Esophagus muscularis mucosa (tissue), 4 donors: ENCODE results near the gene SRRT. TPM values are rescaled to one million over a fixed set of nuclear protein-coding genes. Genes with fewer than 3 reads are reported as not detected.
A peak's percentile ranks its signal among the peaks of the same experiment; 100 is the strongest.

Experiments used
- DNase-seq: peaks from one replicate; pipeline ENCODE4 v3.0.0-alpha.2; 2017; ENCODE audit errors: extremely low spot score
- H3K27ac ChIP-seq, 4 donors: fragments of 200-600 bp; sonication (generic); replicated peaks in 1 of 4; 1 replicate in 3 of 4; 2 replicates in 1 of 4; pipeline ENCODE4 v1.5.1; 2016 to 2019; ENCODE audit warnings: mild to moderate bottlenecking in 1 of 4
- H3K27me3 ChIP-seq, 4 donors: fragments of 200-600 bp; sonication (generic); one replicate each; pipeline versions ENCODE4 v1.5.1 to v1.6.0; 2016 to 2019
- H3K36me3 ChIP-seq, 4 donors: fragments of 200-600 bp; sonication (generic); one replicate each; pipeline ENCODE4 v1.5.1; 2016 to 2019
- H3K4me1 ChIP-seq, 4 donors: fragments of 200-600 bp; sonication (generic); one replicate each; pipeline ENCODE4 v1.5.1; 2016 to 2019
- H3K4me3 ChIP-seq, 4 donors: fragments of 200-600 bp; sonication (generic); 1 replicate in 2 of 4; 2 replicates in 2 of 4; pipeline ENCODE4 v1.5.1; 2016 to 2019; ENCODE audit warnings: mild to moderate bottlenecking in 4 of 4, moderate library complexity in 1 of 4
- H3K9me3 ChIP-seq, 4 donors: fragments of 200-600 bp; sonication (generic); 1 replicate in 3 of 4; 2 replicates in 1 of 4; pipeline ENCODE4 v1.5.1; 2016 to 2019
- EP300 ChIP-seq: sonication (generic); formaldehyde crosslinking; IDR thresholded peaks from one replicate; pipeline ENCODE4 v1.6.1; 2017; ENCODE audit warnings: antibody characterized with exemption
- POLR2A ChIP-seq: fragments of 450-650 bp; IDR thresholded peaks from one replicate; pipeline ENCODE4 v1.6.1; 2017; ENCODE audit warnings: antibody characterized with exemption, moderate library complexity, mild to moderate bottlenecking, low read depth
- POLR2AphosphoS5 ChIP-seq, 2 donors: sonication (generic); formaldehyde crosslinking; IDR thresholded peaks; one replicate each; pipeline ENCODE4 v1.6.1; 2017; ENCODE audit warnings: antibody characterized with exemption in 2 of 2
- WGBS: methylation state at CpG from one replicate; pipeline ENCODE4 v1.1.5; 2018; 5-methylcytosine and 5-hydroxymethylcytosine counted together
- intact Hi-C: fragments of 100-400 bp; cut with DNase I; formaldehyde crosslinking; loops from one replicate; pipeline ENCODE4 v1.15.1; 2023
- total RNA-seq, 4 donors: library from RNA; depleted of rRNA; stranded (reverse); fragments of >200 nt; gene quantifications; one replicate each; pipeline versions ENCODE4 v1.1.0 to v1.2.1, GENCODE V29; 2016
- TF ChIP-seq, protein P1 (sequence below), 3 experiments: fragments of 200-600 bp in 2 of 3; fragments of 450-650 bp in 1 of 3; sonication (generic) in 2 of 3; IDR thresholded peaks; one replicate each; pipeline ENCODE4 v1.5.1; 2017 to 2019; ENCODE audit warnings: antibody characterized with exemption in 3 of 3, mild to moderate bottlenecking in 2 of 3, moderate library complexity in 1 of 3

Gene SRRT
- total RNA-seq, 4 donors from 2014 or later = 47.2 to 69.6 (median 61.7) TPM

- TF ChIP-seq, protein P1, sequence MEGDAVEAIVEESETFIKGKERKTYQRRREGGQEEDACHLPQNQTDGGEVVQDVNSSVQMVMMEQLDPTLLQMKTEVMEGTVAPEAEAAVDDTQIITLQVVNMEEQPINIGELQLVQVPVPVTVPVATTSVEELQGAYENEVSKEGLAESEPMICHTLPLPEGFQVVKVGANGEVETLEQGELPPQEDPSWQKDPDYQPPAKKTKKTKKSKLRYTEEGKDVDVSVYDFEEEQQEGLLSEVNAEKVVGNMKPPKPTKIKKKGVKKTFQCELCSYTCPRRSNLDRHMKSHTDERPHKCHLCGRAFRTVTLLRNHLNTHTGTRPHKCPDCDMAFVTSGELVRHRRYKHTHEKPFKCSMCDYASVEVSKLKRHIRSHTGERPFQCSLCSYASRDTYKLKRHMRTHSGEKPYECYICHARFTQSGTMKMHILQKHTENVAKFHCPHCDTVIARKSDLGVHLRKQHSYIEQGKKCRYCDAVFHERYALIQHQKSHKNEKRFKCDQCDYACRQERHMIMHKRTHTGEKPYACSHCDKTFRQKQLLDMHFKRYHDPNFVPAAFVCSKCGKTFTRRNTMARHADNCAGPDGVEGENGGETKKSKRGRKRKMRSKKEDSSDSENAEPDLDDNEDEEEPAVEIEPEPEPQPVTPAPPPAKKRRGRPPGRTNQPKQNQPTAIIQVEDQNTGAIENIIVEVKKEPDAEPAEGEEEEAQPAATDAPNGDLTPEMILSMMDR (IDR thresholded peaks at IDR 0.05) = no peak
- no peak for TF ChIP-seq POLR2A
- TF ChIP-seq POLR2AphosphoS5 (IDR thresholded peaks at IDR 0.05) = no peak
- no peak for TF ChIP-seq EP300
- H3K36me3 ChIP-seq = peaks cover 2 to 26% (median 23%) of the 10 kb centered on the region in 4 donors
- DNase-seq = no peak
- H3K4me3 ChIP-seq = peak overlapping the region; percentile 76 to 93 (median 76)
- H3K27ac ChIP-seq = peak overlapping the region; percentile 85 to 91 (median 88)
- peaks cover 19 to 58% (median 51%) of the 10 kb centered on the region in 4 donors for H3K4me1 ChIP-seq
- H3K9me3 ChIP-seq = no peaks in the 10 kb centered on the region
- intact Hi-C loops = no loop called here
- WGBS = 2% methylated on average over 20 of the region's 71 CpGs
- H3K27me3 ChIP-seq = no peaks in the 10 kb centered on the region
These were observed 48.2 kb upstream of the SRRT start for GRCh38 chr7:100826514-100827329.

GRCh38 chr7:100827330-100828226, 47.3 kb upstream of the SRRT start, which contains the start of gene EPHB4:
TSS of gene EPHB4 (minus strand) at chr7:100827523. CDS start at chr7:100827030, 493 bp downstream.
- TF ChIP-seq, protein P1 (IDR thresholded peaks at IDR 0.05) = peak in 2 of 3 experiments; percentile 7 to 17
- TF ChIP-seq POLR2A = no peak
- no peak for TF ChIP-seq EP300
- TF ChIP-seq POLR2AphosphoS5 (IDR thresholded peaks at IDR 0.05) = peak in 1 of 2 donors; percentile 52
- Histone ChIP-seq H3K4me1 (peaks cover 19 to 58% (median 51%) of the 10 kb centered on the region in 4 donors), H3K4me3 (peak within 1 kb of the TSS; percentile 76 to 93 (median 76)), H3K36me3 (peaks cover 2 to 17% (median 15%) of the 10 kb centered on the region in 4 donors), H3K9me3 (no peaks in the 10 kb centered on the region), H3K27ac (peak within 1 kb of the TSS; percentile 85 to 91 (median 88)), H3K27me3 (no peaks in the 10 kb centered on the region)
- under 1% methylated on average over 45 of the region's 80 CpGs for WGBS
- DNase-seq = no peak
- intact Hi-C loops = no loop called here

DNA sequence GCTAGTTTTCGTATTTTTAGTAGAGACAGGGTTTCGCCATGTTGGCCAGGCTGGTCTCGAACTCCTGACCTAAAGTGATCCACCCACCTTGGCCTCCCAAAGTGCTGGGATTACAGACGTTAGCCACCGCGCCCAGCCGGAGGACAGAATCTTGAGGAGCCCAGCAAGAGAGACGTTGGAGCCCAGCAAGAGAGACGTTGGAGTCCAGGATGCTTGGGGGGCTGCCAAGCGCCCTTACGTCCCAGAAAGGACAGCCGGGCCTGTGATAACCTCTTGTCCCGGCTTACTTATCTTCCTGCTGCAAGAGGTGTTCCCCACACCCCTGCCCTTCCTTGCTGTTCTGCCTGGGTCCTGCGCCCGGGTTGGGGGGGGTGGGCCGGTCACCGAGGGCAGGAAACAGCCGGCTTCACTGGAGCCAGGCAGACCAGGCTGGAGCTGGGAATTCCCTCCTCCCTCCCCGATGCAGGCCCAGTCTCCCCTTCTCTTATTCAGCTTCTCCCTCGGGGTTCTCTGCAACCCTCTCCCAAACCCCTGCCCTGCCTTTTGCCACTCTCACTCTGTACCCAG, 45.7 kb upstream of the SRRT start:
- H3K9me3 ChIP-seq = no peaks in the 10 kb centered on the region
- peaks cover 0 to under 1% (median 0%) of the 10 kb centered on the region in 4 donors for H3K36me3 ChIP-seq
- peak overlapping the region in 1 of 4 donors; percentile 77 for H3K4me3 ChIP-seq
- WGBS = 44% methylated on average over 7 of the region's 20 CpGs
- intact Hi-C loops = no loop called here
- H3K27me3 ChIP-seq = no peaks in the 10 kb centered on the region
- peak overlapping the region; percentile 85 to 91 (median 88) for H3K27ac ChIP-seq
- DNase-seq = no peak
- H3K4me1 ChIP-seq = peaks cover 13 to 42% (median 41%) of the 10 kb centered on the region in 4 donors
- TF ChIP-seq EP300 (no peak), POLR2AphosphoS5 (IDR thresholded peaks at IDR 0.05) (peak in 1 of 2 donors; percentile 37), POLR2A (no peak)
- TF ChIP-seq, protein P1 (IDR thresholded peaks at IDR 0.05) = no peak

DNA sequence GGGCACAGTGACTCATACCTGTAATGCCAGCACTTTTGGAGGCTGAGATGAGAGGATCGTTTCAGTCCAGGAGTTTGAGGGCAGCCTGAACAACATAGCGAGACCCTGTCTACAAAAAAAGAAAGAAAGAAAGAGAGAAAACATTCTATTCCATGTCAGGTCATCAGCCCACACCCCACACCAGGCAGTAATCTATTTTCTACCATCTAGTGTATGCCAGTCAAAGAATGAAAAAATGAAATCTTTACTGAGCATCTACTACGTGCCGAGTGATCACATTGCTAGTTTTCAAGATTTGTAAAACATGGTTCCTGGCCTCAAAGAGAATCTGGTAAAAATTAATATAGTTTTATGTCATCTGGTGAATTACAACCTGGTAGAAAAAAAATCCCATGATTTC, 44.5 kb upstream of the SRRT start:
- 63% methylated on average over 4 of the region's 4 CpGs for WGBS
- intact Hi-C loops = no loop called here
- Histone ChIP-seq H3K4me3 (no peak overlapping the region), H3K36me3 (no peaks in the 10 kb centered on the region), H3K9me3 (no peaks in the 10 kb centered on the region), H3K27ac (no peak overlapping the region), H3K27me3 (no peaks in the 10 kb centered on the region), H3K4me1 (peaks cover 5 to 31% (median 29%) of the 10 kb centered on the region in 4 donors)
- no peak for DNase-seq
- no peak for TF ChIP-seq POLR2AphosphoS5 (IDR thresholded peaks at IDR 0.05)
- no peak for TF ChIP-seq EP300
- TF ChIP-seq, protein P1 (IDR thresholded peaks at IDR 0.05) = no peak
- no peak for TF ChIP-seq POLR2A
